Activated gamma-delta T cell (primary cell): ENCODE results near the gene SKA3.

Experiments
- DNase-seq: peaks from one replicate; lab custom pipeline; 2025; lab: John Stamatoyannopoulos, UW

The SKA3 gene

DNA sequence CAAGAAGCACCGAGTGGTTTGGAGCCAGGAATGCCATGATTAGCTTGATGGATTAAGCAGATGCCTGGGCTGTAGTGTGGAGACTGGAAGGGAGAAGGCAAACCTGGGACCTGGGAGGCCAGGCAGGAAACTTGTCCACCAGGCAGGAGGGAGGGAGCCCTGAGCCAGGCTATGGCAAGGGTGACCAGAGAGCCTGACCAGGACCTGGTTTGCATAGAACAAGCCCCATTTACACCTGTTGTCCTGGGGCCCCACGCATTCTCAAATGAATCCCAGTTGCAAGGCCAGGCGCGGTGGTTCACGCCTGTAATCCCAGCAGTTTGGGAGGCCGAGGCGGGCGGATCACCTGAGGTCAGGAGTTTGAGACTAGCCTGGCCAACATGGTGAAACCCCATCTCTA is 64.8 kb downstream of the SKA3 start:
- no peak for DNase-seq

DNA sequence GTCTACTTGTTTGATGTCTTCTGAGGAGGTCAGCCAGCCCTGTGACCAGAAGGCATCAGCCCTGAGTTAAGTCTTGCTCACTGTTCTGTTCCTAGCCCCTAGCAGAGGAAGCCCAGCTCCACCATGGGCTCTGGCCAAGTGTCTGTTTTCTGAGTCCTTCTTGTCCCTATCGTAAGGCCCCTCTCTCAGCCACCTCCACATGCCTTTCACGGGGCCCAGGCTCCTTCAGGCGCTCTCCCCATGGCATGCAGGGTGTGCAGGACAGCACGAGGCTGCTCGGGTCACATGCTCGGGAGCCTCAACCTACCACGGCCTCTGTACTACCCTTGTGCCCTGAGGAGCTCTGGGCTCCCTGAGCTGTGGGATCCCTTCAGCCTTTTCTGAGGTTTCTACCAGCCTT is 67.2 kb downstream of the SKA3 start:
- no peak for DNase-seq

DNA sequence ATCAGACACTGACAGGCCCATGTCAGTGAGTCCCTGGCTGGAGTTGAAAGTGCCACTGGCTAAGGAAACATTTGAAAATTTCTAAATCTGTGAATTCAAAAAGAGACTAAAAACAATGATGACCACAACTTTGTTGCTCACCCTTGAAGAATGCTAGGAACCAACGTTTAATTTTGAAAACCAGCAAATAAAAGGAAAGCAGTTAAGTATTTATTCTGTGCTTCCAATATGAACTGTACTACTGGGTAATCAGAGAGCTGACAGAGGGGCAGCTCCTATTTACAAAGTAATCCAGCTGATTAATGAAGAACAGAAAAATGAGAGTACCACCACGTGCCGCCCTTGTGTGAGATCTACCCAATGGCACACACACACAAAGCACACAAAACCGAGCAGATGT is 70.3 kb downstream of the SKA3 start:
- no peak for DNase-seq

DNA sequence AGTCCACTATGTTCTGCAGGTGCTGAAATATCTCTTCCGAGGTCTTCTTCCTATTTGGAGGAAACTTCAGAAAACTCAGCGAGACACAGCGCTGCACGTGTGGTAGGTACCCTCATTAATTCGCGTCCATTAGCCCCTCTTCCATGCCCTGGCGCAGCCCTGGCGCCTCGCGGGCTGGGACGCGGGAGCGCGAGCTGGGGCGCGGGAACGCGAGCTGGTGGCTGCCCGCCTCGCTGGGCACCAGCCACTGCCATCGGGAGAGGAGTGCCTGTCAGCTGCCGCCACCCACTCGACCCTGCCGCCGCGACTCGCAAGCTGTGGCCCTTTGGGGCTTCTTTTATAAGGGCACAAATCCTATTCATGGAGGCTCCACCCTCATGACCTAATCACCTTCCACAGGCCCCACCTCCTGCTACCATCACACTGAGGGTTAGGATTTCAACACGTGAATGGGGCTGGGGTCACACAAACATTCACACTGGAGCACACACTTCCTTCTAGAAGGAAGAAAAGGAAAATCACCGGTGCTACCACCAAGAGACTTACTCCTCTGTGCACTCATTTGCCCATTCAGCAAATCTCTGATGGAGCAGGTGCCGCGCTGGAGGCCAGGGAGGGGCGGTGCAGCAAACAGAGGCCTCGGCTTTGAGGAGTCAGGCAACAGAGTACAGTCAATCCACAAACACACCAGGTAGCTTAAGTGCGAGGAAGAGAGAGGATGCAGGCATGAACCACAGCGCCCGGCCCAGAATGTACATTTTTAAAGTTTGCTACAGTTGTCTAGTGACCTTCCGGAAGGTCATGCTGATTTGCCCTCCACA is 71.9 kb downstream of the SKA3 start:
- no peak for DNase-seq
